Fibroblast of skin of back (primary cell): ENCODE results near the gene TRPV5.
A peak's percentile ranks its signal among the peaks of the same experiment; 100 is the strongest.

ENCODE experiments used
- DNase-seq: peaks from one replicate; pipeline ENCODE4 v3.0.0-alpha.2; 2013

Gene TRPV5

DNA sequence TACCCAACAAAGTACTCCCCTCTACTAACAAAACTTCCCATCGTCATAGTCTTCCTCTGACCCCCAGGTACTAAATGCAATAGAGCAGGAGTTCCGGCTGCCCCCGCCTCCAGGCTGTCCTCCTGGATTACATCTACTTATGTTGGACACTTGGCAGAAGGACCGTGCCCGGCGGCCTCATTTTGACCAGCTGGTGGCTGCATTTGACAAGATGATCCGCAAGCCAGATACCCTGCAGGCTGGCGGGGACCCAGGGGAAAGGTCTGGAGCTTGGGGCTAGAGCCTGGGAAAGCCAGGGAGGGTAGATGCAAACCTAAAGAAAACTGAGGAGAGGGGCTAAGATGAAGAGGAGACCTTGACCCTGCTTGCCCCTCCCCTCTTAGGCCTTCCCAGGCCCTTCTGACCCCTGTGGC is 63.4 kb downstream of the TRPV5 start:
- no peak for DNase-seq

DNA sequence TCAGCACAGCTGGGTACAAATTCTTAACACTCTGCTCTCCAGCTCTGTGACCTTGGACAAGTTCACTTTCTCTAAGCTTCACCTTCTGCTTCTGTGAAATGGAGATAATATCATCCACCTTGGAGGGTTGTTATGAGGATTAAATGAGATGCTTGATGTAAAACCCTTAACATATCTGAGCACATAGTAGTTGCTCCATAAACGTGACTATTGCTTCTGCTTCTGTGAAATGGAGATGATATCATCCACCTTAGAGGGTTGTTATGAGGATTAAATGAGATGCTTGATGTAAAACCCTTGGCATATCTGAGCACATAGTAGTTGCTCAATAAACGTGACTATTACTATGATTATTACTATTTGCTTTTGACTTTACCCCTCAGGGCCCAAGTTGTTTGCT is 64.1 kb downstream of the TRPV5 start:
- DNase-seq: no peak

DNA sequence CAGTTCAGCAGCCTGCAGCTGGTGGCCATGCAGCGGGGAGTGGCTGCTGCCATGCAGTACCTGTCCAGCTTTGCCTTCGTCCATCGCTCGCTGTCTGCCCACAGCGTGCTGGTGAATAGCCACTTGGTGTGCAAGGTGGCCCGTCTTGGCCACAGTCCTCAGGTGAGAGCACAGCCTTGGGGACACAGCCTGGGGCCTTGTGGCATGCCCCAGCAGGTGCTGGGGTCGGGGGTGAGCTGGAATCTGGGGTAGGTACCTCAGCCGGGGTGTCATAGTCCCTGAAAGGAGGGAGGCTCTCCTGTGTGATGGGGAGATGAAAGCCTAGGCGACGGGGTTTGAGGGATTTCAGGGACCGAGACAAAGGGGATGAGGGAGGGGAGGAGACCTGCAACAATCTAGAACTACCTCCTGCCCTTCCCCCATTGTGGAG is 64.5 kb downstream of the TRPV5 start:
- DNase-seq: no peak

DNA sequence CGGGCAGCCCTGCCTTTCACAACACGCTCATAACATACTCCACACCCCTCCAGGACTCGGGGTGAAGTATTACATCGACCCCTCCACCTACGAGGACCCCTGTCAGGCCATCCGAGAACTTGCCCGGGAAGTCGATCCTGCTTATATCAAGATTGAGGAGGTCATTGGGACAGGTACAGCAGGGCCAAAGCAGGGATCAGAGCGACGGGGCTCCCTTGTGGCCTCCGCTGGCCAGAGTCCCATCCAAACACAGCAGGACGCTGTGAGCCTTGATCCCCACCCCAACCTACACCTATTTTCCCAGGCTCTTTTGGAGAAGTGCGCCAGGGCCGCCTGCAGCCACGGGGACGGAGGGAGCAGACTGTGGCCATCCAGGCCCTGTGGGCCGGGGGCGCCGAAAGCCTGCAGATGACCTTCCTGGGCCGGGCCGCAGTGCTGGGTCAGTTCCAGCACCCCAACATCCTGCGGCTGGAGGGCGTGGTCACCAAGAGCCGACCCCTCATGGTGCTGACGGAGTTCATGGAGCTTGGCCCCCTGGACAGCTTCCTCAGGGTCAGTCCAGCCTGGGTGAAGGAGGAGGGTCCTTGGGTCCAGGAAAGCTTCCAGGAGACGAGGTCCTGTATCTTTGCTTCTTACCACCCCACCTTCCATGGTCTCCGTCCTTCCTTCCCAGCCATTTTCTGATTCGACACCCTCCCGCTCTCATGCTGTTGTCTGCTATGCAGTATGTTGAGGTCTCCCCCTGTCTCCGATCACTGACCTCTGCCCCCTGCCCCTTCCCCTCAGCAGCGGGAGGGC is 65.2 kb downstream of the TRPV5 start:
- DNase-seq: no peak

DNA sequence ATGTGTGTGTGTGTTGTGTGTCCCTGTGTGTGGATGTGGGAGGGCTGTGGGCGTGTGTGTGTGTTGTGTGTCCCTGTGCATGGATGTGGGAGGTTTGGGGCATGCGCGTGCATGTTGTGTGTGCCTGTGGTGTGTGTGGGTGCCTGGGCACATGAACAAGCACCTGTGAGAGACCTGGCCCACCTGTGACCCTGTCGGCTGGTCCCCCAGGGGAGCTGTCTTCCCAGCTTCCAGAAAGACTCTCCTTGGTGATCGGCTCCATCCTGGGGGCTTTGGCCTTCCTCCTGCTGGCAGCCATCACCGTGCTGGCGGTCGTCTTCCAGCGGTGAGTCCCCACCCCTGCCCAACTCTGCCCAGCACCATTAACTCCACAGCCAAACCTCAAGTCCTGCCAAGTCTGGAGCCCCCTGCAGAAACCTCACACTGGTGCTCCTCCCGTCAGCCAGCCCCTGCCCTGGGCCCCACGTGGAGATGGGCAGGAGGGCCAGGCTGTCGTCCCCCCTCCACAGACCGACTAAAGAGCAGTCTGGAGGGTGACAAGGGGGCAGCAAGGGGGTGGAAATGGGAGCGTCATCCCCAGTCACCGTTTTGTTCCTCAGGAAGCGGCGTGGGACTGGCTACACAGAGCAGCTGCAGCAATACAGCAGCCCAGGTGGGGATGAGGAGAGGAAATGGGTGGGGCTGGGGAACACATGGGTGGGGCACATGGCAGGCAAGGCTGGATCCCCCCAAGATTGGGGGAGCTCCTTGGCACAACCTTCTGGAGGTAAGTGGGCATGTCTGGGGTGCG is 66.0 kb downstream of the TRPV5 start:
- no peak for DNase-seq

DNA sequence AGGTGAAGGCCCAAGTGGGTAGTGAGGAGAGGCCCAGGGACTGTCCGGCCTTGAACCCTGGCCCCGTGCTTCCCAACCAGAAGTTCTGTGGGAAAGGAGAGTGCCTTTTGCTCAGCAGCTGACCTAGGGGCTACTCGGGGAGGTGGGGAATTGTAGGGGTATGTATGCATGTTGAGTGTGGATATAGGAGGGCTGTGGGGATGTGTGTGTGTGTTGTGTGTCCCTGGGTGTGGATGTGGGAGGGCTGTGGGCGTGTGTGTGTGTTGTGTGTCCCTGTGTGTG is 66.5 kb downstream of the TRPV5 start:
- DNase-seq: no peak

DNA sequence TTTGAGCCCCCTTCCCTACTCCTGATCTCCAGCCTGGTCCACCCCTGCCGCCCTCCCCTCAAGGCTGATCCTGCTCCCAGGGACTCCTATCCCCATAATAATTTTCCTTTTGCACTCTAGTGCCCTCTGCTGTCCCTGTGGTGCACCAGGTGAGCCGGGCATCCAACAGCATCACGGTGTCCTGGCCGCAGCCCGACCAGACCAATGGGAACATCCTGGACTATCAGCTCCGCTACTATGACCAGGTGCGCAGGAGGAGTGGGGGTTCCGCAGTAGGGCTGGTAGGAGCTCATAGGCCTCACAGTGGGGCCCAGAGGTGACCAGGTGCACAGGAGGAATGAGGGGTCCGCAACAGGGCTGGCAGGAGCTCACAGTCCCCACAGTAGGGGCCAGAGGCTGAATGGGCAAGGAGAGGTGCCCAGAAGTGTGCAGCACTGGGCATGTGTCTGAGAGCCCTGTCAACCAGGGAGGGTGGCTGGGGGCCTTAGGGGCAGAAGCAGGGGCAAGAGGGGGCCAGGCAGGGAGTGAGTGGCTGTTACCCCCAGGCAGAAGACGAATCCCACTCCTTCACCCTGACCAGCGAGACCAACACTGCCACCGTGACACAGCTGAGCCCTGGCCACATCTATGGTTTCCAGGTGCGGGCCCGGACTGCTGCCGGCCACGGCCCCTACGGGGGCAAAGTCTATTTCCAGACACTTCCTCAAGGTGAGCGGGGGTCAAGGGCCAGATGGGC is 67.0 kb downstream of the TRPV5 start:
- DNase-seq: peak; percentile 23

DNA sequence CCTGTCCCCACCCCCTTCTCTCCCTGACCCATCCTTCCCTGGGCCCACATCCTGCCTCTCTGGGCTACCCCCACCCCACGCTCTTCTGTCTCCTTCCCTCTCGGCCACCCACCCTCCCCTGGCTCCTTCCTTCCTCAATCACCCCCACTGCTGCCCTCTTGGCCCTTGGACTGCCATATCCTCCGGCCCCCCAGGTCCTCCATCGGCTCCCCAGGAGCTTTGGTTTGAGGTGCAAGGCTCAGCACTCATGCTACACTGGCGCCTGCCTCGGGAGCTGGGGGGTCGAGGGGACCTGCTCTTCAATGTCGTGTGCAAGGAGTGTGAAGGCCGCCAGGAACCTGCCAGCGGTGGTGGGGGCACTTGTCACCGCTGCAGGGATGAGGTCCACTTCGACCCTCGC is 67.8 kb downstream of the TRPV5 start:
- DNase-seq: no peak

DNA sequence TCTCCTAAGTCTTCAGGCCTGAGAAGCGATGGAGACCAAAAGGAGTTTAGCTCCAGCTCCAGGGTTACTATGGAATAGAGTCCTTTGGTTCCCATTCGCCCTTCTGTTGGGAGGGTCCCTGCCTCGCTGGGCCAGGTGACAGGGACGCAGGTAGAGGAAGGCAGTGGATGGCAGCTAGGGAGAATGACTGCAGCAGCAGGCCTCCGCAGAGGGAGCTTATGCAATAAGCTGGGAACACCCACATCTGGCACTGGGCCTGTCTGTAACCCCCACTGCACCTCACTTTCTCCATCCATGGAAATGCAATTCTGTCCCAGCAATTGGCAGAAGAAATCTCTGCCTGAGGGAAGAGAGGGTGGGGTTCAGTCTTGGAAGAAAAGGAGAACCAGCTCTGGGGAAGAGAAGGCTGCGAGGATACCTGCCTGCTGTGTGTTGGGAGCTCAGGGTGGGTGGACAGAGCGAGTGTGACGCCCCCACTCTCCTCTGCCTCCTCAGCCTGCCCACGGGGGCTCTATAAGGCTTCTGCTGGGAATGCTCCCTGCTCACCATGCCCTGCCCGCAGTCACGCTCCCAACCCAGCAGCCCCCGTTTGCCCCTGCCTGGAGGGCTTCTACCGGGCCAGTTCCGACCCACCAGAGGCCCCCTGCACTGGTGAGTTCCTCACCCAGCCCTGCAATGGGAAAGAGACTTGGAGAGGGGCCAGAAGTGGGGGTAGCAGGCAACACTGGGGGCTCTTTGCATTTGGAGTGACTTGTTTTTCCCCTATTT is 68.4 kb downstream of the TRPV5 start:
- DNase-seq: no peak

DNA sequence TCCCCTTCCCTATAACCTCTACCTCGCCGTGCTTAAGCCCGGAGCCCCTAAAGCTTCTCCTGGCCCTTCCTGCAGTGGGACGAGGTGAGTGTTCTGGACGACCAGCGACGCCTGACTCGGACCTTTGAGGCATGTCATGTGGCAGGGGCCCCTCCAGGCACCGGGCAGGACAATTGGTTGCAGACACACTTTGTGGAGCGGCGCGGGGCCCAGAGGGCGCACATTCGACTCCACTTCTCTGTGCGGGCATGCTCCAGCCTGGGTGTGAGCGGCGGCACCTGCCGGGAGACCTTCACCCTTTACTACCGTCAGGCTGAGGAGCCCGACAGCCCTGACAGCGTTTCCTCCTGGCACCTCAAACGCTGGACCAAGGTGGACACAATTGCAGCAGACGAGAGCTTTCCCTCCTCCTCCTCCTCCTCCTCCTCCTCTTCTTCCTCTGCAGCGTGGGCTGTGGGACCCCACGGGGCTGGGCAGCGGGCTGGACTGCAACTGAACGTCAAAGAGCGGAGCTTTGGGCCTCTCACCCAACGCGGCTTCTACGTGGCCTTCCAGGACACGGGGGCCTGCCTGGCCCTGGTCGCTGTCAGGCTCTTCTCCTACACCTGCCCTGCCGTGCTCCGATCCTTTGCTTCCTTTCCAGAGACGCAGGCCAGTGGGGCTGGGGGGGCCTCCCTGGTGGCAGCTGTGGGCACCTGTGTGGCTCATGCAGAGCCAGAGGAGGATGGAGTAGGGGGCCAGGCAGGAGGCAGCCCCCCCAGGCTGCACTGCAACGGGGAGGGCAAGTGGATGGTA is 69.5 kb downstream of the TRPV5 start:
- DNase-seq: no peak

DNA sequence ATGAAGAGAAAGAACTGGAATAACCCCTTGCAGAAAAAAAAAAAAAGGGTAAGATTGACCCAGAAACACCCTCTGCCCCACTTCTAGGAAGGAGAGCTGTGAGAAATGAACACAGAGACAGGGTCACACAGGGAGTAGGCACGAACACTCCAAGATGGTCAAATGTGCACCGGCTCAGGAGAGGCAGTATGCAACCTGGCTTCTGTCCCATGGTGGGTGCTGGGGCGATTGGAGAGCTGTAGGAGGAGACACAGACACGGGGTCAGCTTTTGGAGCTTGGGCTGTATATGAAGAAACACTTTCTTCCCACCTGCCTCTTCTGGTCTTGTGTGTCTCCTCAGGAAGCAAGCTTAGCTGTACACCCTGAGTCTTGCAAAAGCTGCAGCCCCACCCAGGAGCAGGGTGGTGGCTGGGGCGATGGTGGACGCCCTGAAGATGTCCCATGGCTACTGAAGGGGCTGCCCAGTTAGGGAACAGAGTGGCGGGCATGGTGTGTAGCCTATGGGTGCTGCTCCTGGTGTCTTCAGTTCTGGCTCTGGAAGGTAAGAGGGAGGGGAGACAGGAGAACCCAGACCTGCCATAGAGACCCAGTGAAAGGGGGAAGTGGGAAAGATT is 70.7 kb downstream of the TRPV5 start:
- no peak for DNase-seq

DNA sequence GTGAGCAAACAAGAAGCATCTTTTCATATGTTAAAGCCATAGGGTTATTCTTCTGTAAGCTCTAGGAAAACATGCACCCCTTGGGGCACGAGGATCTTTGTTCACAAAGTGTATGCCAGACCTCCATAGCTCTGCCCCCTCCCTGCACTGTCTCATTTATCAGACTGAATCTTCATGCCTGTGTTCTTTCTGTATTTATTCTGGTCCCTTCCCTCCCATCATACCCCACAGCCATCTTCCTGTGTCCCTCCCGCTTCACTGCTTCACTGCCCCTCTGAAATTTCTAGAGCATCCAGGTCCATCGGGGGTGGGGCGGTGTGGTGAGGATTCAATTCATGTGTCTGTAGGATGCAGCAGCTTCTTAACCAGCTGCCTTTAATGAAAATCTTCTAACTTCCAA is 71.2 kb downstream of the TRPV5 start:
- no peak for DNase-seq

DNA sequence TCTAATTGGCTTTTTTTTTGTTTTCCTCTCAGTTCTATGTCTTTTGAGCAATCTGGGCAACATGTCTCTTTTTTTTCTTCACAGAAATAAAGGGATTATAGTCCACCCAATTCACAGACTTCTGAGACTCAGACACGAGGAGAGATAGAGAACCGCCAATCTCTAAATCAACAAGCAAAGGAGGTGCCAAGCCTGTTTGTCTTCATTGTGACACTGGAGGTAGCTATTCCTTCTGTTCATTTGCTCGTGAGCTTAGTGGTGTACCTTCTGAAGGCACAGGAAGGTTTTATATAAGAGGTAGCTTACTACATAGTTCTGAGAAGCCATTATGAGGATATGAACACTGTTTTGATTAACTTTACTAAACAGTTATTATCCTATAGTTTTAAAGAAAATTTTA is 72.6 kb downstream of the TRPV5 start:
- DNase-seq: no peak

DNA sequence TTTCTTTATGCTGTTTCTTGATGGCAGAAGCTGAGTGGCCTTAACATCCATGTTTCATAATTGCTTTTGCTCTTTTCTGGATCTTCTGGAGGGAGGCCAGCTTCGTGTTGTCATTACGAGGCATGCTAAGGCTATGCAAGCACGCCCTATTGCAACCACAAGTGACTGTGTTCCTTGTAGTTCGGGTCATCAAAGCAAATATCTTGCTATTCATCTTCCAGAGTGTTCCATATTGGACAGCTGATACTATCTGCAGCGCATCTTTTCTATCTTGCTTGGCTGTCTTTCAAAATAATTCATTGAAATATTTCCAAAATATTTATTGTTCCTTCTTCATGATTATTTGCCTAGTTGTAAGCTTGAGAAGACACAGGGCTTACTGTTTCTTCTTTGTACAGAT is 73.7 kb downstream of the TRPV5 start:
- DNase-seq: peak; percentile 70

DNA sequence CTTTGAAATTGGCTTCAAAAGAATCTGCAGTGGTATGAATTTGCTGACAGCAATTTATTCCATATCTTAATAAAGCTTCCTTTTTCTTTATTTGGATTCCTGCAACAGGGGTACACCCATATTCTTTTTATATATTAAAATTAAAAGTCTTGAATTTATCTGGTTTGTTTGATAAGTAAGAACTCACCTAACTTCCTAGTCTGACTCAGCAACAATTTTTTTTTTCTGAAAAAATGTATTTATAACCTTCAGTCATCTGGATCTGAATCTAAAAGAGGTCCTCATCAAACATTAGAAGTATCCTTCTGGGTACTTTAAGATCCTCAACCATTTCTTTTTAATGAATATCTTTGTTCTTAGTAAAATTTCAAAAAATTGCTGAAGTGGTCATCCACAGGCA is 74.1 kb downstream of the TRPV5 start:
- no peak for DNase-seq
